GM23338 (cell line): ENCODE measurements around the gene EXOC4. TPM values are rescaled to one million over a fixed set of nuclear protein-coding genes. Genes with fewer than 3 reads are reported as not detected.

ENCODE experiments used
- ATAC-seq: fragments of 200-7000 bp; cut with Tn5 transposase; 3 replicates; pipeline ENCODE4 v1.9.1; 2020
- DNase-seq: peaks from one replicate; pipeline ENCODE4 v3.0.0-alpha.2; 2015; ENCODE audit warnings: low spot score
- H2AFZ ChIP-seq: fragments of 200-600 bp; sonication (generic); 2 replicates; pipeline ENCODE4 v1.8.0; 2016; ENCODE audit warnings: antibody characterized with exemption, mild to moderate bottlenecking, moderate library complexity
- H3F3A ChIP-seq: fragments of 200-600 bp; sonication (generic); replicated peaks from 2 replicates; pipeline ENCODE4 v1.8.0; 2017; ENCODE audit warnings: antibody characterized with exemption, mixed run types, low read depth
- H3K27ac ChIP-seq: fragments of 200-600 bp; sonication (generic); 2 replicates; pipeline ENCODE4 v1.6.1; 2016; ENCODE audit warnings: low read depth
- H3K27me3 ChIP-seq: fragments of 200-600 bp; sonication (generic); 2 replicates; pipeline ENCODE4 v1.8.0; 2016; ENCODE audit warnings: mild to moderate bottlenecking, mixed run types, moderate library complexity; ENCODE audit not compliant: insufficient read depth
- H3K36me3 ChIP-seq: fragments of 200-600 bp; sonication (generic); 2 replicates; pipeline ENCODE4 v1.8.0; 2016; ENCODE audit warnings: mild to moderate bottlenecking; ENCODE audit not compliant: insufficient read depth
- H3K4me1 ChIP-seq: fragments of 200-600 bp; sonication (generic); 2 replicates; pipeline ENCODE4 v1.8.0; 2016; ENCODE audit warnings: mild to moderate bottlenecking, moderate library complexity; ENCODE audit not compliant: insufficient read depth
- H3K4me2 ChIP-seq: fragments of 200-600 bp; sonication (generic); 2 replicates; pipeline ENCODE4 v1.7.1; 2017; ENCODE audit warnings: mixed run types
- H3K4me3 ChIP-seq: fragments of 200-600 bp; sonication (generic); 2 replicates; pipeline ENCODE4 v1.6.1; 2016; ENCODE audit warnings: mixed run types
- H3K79me2 ChIP-seq: fragments of 200-600 bp; sonication (generic); replicated peaks from 2 replicates; pipeline ENCODE4 v1.8.0; 2017; ENCODE audit warnings: mild to moderate bottlenecking; ENCODE audit not compliant: insufficient read depth
- H3K9me2 ChIP-seq: fragments of 200-600 bp; sonication (generic); 2 replicates; pipeline ENCODE4 v1.8.0; 2017; ENCODE audit not compliant: insufficient read depth
- H4K20me1 ChIP-seq: fragments of 200-600 bp; sonication (generic); replicated peaks from 2 replicates; pipeline ENCODE4 v1.8.0; 2017; ENCODE audit warnings: mild to moderate bottlenecking; ENCODE audit not compliant: insufficient read depth
- H3K27ac Mint-ChIP-seq: 2 replicates; pipeline ENCODE4 v1.8.0; 2020; ENCODE audit warnings: inconsistent platforms, mild to moderate bottlenecking, moderate library complexity, mixed read lengths
- H3K27me3 Mint-ChIP-seq: 3 replicates; pipeline ENCODE4 v1.8.0; 2022; ENCODE audit warnings: low read depth, mild to moderate bottlenecking, moderate library complexity, mixed read lengths, inconsistent platforms; ENCODE audit not compliant: insufficient read depth, poor library complexity
- H3K36me3 Mint-ChIP-seq: 3 replicates; pipeline ENCODE4 v1.8.0; 2021; ENCODE audit warnings: low read depth, mild to moderate bottlenecking, inconsistent platforms, moderate library complexity, mixed read lengths
- H3K4me1 Mint-ChIP-seq: 3 replicates; pipeline ENCODE4 v1.8.0; 2020; ENCODE audit warnings: mild to moderate bottlenecking, inconsistent platforms, mixed read lengths
- H3K4me3 Mint-ChIP-seq: 3 replicates; pipeline ENCODE4 v1.8.0; 2021; ENCODE audit warnings: moderate library complexity, mild to moderate bottlenecking, inconsistent platforms, mixed read lengths
- H3K9me3 Mint-ChIP-seq: 3 replicates; pipeline ENCODE4 v1.8.0; 2020; ENCODE audit warnings: moderate library complexity, mild to moderate bottlenecking, inconsistent platforms, mixed read lengths
- CREB1 ChIP-seq: fragments of 250-450 bp; sonication (Bioruptor Pico); IDR thresholded peaks from 2 replicates; pipeline ENCODE4 v1.5.0; 2020; ENCODE audit warnings: low read depth, mild to moderate bottlenecking, moderate library complexity
- CTCF ChIP-seq, 2 experiments: fragments of 200-600 bp in 1 of 2; sonication (generic) in 1 of 2; conservative IDR thresholded peaks; 2 replicates each; pipeline versions ENCODE4 v1.5.1 to v1.6.1; 2016 to 2017; ENCODE audit warnings: antibody characterized with exemption in 2 of 2, low read depth in 2 of 2, mild to moderate bottlenecking in 2 of 2, moderate library complexity in 1 of 2
- ETS1 ChIP-seq: IDR thresholded peaks from 2 replicates; pipeline ENCODE4 v1.6.1; 2016; ENCODE audit warnings: antibody characterized with exemption
- EZH2phosphoT487 ChIP-seq: fragments of 200-600 bp; sonication (generic); IDR thresholded peaks from one replicate; pipeline ENCODE4 v1.8.1; 2018; ENCODE audit warnings: antibody characterized with exemption; ENCODE audit not compliant: unreplicated experiment
- JUNB ChIP-seq: IDR thresholded peaks from one replicate; pipeline ENCODE4 v1.6.1; 2016; ENCODE audit warnings: antibody characterized with exemption; ENCODE audit not compliant: unreplicated experiment
- NANOG ChIP-seq: IDR thresholded peaks from 2 replicates; pipeline ENCODE4 v1.6.1; 2016; ENCODE audit warnings: antibody characterized with exemption, borderline replicate concordance
- POLR2AphosphoS5 ChIP-seq: IDR thresholded peaks from 2 replicates; pipeline ENCODE4 v1.6.1; 2016; ENCODE audit warnings: antibody characterized with exemption, low read depth
- REST ChIP-seq: IDR thresholded peaks from one replicate; pipeline ENCODE4 v1.6.1; 2018; ENCODE audit warnings: antibody characterized with exemption; ENCODE audit not compliant: unreplicated experiment
- STAT1 ChIP-seq: IDR thresholded peaks from one replicate; pipeline ENCODE4 v1.6.1; 2016; ENCODE audit warnings: antibody characterized with exemption; ENCODE audit not compliant: unreplicated experiment
- ZNF331 ChIP-seq: fragments of 250-450 bp; sonication (Bioruptor Pico); IDR thresholded peaks from 2 replicates; pipeline ENCODE4 v1.5.0; 2020; ENCODE audit warnings: low read depth, mild to moderate bottlenecking, moderate library complexity
- polyA plus RNA-seq: library from polyadenylated mRNA; unstranded; fragments of >200 nt; fragmentation: Nextera tagmentation; extraction: Ambion mirVana; gene quantifications from 2 replicates; pipeline ENCODE4 v1.2.1, GENCODE V29; 2016
- total RNA-seq: library from RNA; depleted of rRNA; stranded (reverse); fragments of >200 nt; shearing (Covaris generic); gene quantifications from 2 replicates; pipeline ENCODE4 v1.2.3, GENCODE V29; 2014

Gene EXOC4
- total and polyA plus RNA-seq, 2 experiments from 2014 or later: 37.5 to 52.7 TPM

- H4K20me1 ChIP-seq: no peaks in the 10 kb centered on the region
- Mint-ChIP-seq H3K27me3 (peaks cover 2% of the 10 kb centered on the region), H3K4me1 (peaks cover 7% of the 10 kb centered on the region; the same call in 1 of the 3 replicates), H3K4me3 (no peak overlapping the region), H3K36me3 (no peaks in the 10 kb centered on the region; the same call in 2 of the 3 replicates), H3K9me3 (no peaks in the 10 kb centered on the region), H3K27ac (no peak overlapping the region)
- DNase-seq: no peak
- H3F3A ChIP-seq: no peaks in the 10 kb centered on the region
- no peak for TF ChIP-seq NANOG
- TF ChIP-seq ZNF331 (CRISPR knock-in tag): no peak
- TF ChIP-seq STAT1: no peak
- no peak overlapping the region for H3K27ac ChIP-seq
- H3K4me2 ChIP-seq: no peak overlapping the region
- no peaks in the 10 kb centered on the region for H3K79me2 ChIP-seq
- no peaks in the 10 kb centered on the region for H3K27me3 ChIP-seq
- H3K9me2 ChIP-seq: peaks cover 4% of the 10 kb centered on the region
- no peaks in the 10 kb centered on the region for H3K4me1 ChIP-seq
- H2AFZ ChIP-seq: no peak overlapping the region
- H3K4me3 ChIP-seq: no peak overlapping the region
- no peaks in the 10 kb centered on the region for H3K36me3 ChIP-seq
- no peak for ATAC-seq
Measured at GRCh38 chr7:133820584-133820983, 567.7 kb downstream of the EXOC4 start.

- H3K4me1 ChIP-seq: no peaks in the 10 kb centered on the region
- H3F3A ChIP-seq: no peaks in the 10 kb centered on the region
- H3K4me2 ChIP-seq: no peak overlapping the region
- H3K9me3 Mint-ChIP-seq: no peaks in the 10 kb centered on the region
- H3K27me3 Mint-ChIP-seq: peaks cover 2% of the 10 kb centered on the region
- no peak overlapping the region for H3K4me3 ChIP-seq
- H3K27ac ChIP-seq: no peak overlapping the region
- TF ChIP-seq JUNB (no peak), STAT1 (no peak), CTCF (conservative IDR thresholded peaks at IDR 0.05; ENCODE audit: low read depth in 2 of 2) (no peak), NANOG (no peak), EZH2phosphoT487 (no peak), ETS1 (no peak), CREB1 (no peak), REST (no peak), ZNF331 (CRISPR knock-in tag) (no peak), POLR2AphosphoS5 (no peak)
- peaks cover 4% of the 10 kb centered on the region for H3K9me2 ChIP-seq
- H2AFZ ChIP-seq: no peak overlapping the region
- no peaks in the 10 kb centered on the region for H3K36me3 ChIP-seq
- H3K27me3 ChIP-seq: no peaks in the 10 kb centered on the region
- H4K20me1 ChIP-seq: no peaks in the 10 kb centered on the region
- H3K4me1 Mint-ChIP-seq: peaks cover 7% of the 10 kb centered on the region; the same call in 1 of the 3 replicates
- no peak overlapping the region for H3K4me3 Mint-ChIP-seq
- no peaks in the 10 kb centered on the region for H3K79me2 ChIP-seq
- DNase-seq: no peak
- H3K27ac Mint-ChIP-seq: no peak overlapping the region
- H3K36me3 Mint-ChIP-seq: no peaks in the 10 kb centered on the region; the same call in 2 of the 3 replicates
- no peak for ATAC-seq
Measured at GRCh38 chr7:133821171-133821570, 568.3 kb downstream of the EXOC4 start.
